Tibial nerve (tissue), 4 donors: ENCODE results near the gene TRAF3. TPM values are rescaled to one million over a fixed set of nuclear protein-coding genes. Genes with fewer than 3 reads are reported as not detected.

Source experiments
- DNase-seq, 2 donors: peaks; one replicate each; pipeline ENCODE4 v3.0.0-alpha.2; 2019; ENCODE audit warnings: low spot score in 2 of 2
- H3K27ac ChIP-seq, 4 donors: fragments of 200-600 bp; sonication (generic) in 3 of 4; one replicate each; pipeline ENCODE4 v1.5.1; 2017 to 2019; ENCODE audit warnings: mild to moderate bottlenecking in 1 of 4
- H3K27me3 ChIP-seq, 2 donors: fragments of 200-600 bp; sonication (generic) in 1 of 2; one replicate each; pipeline versions ENCODE4 v1.5.1 to v1.6.0; 2017 to 2019
- H3K36me3 ChIP-seq, 3 donors: fragments of 200-600 bp; sonication (generic); one replicate each; pipeline ENCODE4 v1.5.1; 2018 to 2019
- H3K4me1 ChIP-seq, 4 donors: fragments of 200-600 bp; sonication (generic) in 3 of 4; one replicate each; pipeline ENCODE4 v1.5.1; 2017 to 2019
- H3K4me3 ChIP-seq, 4 donors: fragments of 200-600 bp; sonication (generic) in 3 of 4; one replicate each; pipeline ENCODE4 v1.5.1; 2017 to 2019; ENCODE audit warnings: mild to moderate bottlenecking in 1 of 4, moderate library complexity in 1 of 4
- H3K9me3 ChIP-seq, 4 donors: fragments of 200-600 bp; sonication (generic) in 3 of 4; one replicate each; pipeline ENCODE4 v1.5.1; 2017 to 2019
- CTCF ChIP-seq, 5 experiments: fragments of 200-600 bp in 3 of 5; fragments of 450-650 bp in 2 of 5; sonication (generic) in 3 of 5; IDR thresholded peaks; one replicate each; pipeline ENCODE4 v1.5.1; 2016 to 2019; ENCODE audit warnings: antibody characterized with exemption in 5 of 5, mild to moderate bottlenecking in 3 of 5, moderate library complexity in 2 of 5
- EP300 ChIP-seq, 2 donors: sonication (generic); formaldehyde crosslinking; IDR thresholded peaks; one replicate each; pipeline ENCODE4 v1.6.1; 2017; ENCODE audit warnings: antibody characterized with exemption in 2 of 2, mild to moderate bottlenecking in 1 of 2
- POLR2A ChIP-seq, 2 donors: fragments of 450-650 bp; IDR thresholded peaks; one replicate each; pipeline ENCODE4 v1.6.1; 2017; ENCODE audit warnings: antibody characterized with exemption in 2 of 2, mild to moderate bottlenecking in 2 of 2, moderate library complexity in 2 of 2
- WGBS, 2 donors: methylation state at CpG; one replicate each; pipeline ENCODE4 v1.1.5; 2018; 5-methylcytosine and 5-hydroxymethylcytosine counted together
- total RNA-seq, 4 donors: library from RNA; depleted of rRNA; stranded (reverse); fragments of >200 nt; gene quantifications; one replicate each; pipeline ENCODE4 v1.1.0, GENCODE V29; 2016

The TRAF3 gene
- total RNA-seq, 4 donors from 2014 or later = 4.8 to 20.7 (median 13.4) TPM

GRCh38 chr14:102878174-102878969 lies 101.1 kb downstream of the TRAF3 start:
- Histone ChIP-seq H3K36me3 (peaks cover 0 to 44% (median 0%) of the 10 kb centered on the region in 3 donors), H3K27ac (no peak overlapping the region), H3K27me3 (no peaks in the 10 kb centered on the region), H3K4me3 (no peak overlapping the region), H3K9me3 (no peaks in the 10 kb centered on the region), H3K4me1 (no peaks in the 10 kb centered on the region)
- DNase-seq = no peak
- 77 to 79% methylated on average over 6 of the region's 6 CpGs for WGBS, 2 donors
- TF ChIP-seq POLR2A (IDR thresholded peaks at IDR 0.05) = no peak
- TF ChIP-seq CTCF (IDR thresholded peaks at IDR 0.05) = no peak
- TF ChIP-seq EP300 (IDR thresholded peaks at IDR 0.05) = no peak

- Histone ChIP-seq H3K9me3 (no peaks in the 10 kb centered on the region), H3K36me3 (peaks cover 0 to 49% (median 0%) of the 10 kb centered on the region in 3 donors), H3K27ac (no peak overlapping the region), H3K27me3 (no peaks in the 10 kb centered on the region), H3K4me1 (no peaks in the 10 kb centered on the region), H3K4me3 (no peak overlapping the region)
- TF ChIP-seq POLR2A (IDR thresholded peaks at IDR 0.05) (no peak), EP300 (IDR thresholded peaks at IDR 0.05) (no peak), CTCF (IDR thresholded peaks at IDR 0.05) (no peak)
- 89 to 97% methylated on average over 6 of the region's 6 CpGs for WGBS, 2 donors
- DNase-seq = no peak
Measured at GRCh38 chr14:102878970-102879460, 101.8 kb downstream of the TRAF3 start.

GRCh38 chr14:102882226-102882906 lies 105.1 kb downstream of the TRAF3 start:
- Histone ChIP-seq H3K36me3 (peaks cover 0 to 56% (median 0%) of the 10 kb centered on the region in 3 donors), H3K4me1 (no peaks in the 10 kb centered on the region), H3K4me3 (no peak overlapping the region), H3K27ac (no peak overlapping the region), H3K9me3 (no peaks in the 10 kb centered on the region), H3K27me3 (no peaks in the 10 kb centered on the region)
- TF ChIP-seq EP300 (IDR thresholded peaks at IDR 0.05) (no peak), POLR2A (IDR thresholded peaks at IDR 0.05) (no peak), CTCF (IDR thresholded peaks at IDR 0.05) (no peak)
- DNase-seq = no peak
- WGBS, 2 donors = 74 to 85% methylated on average over 5 of the region's 5 CpGs

- WGBS, 2 donors = 91 to 94% methylated on average over 5 of the region's 5 CpGs
- TF ChIP-seq POLR2A (IDR thresholded peaks at IDR 0.05) (no peak), EP300 (IDR thresholded peaks at IDR 0.05) (no peak), CTCF (IDR thresholded peaks at IDR 0.05) (no peak)
- H3K27ac ChIP-seq = no peak overlapping the region
Measured at GRCh38 chr14:102883089-102883541, 105.9 kb downstream of the TRAF3 start.

GRCh38 chr14:102883554-102883953 lies 106.3 kb downstream of the TRAF3 start:
- 92 to 96% methylated on average over 14 of the region's 14 CpGs for WGBS, 2 donors
- no peak overlapping the region for H3K4me3 ChIP-seq
- no peak overlapping the region for H3K27ac ChIP-seq
- no peaks in the 10 kb centered on the region for H3K27me3 ChIP-seq
- no peaks in the 10 kb centered on the region for H3K9me3 ChIP-seq
- H3K4me1 ChIP-seq = no peaks in the 10 kb centered on the region
- TF ChIP-seq EP300 (IDR thresholded peaks at IDR 0.05) (no peak), CTCF (IDR thresholded peaks at IDR 0.05) (no peak), POLR2A (IDR thresholded peaks at IDR 0.05) (no peak)
- peaks cover 0 to 55% (median 0%) of the 10 kb centered on the region in 3 donors for H3K36me3 ChIP-seq
- no peak for DNase-seq

More at GRCh38 chr14:102883089-102883541, 105.9 kb downstream of the TRAF3 start:
- no peak for DNase-seq
- H3K4me1 ChIP-seq = no peaks in the 10 kb centered on the region
- H3K9me3 ChIP-seq = no peaks in the 10 kb centered on the region
- H3K4me3 ChIP-seq = no peak overlapping the region
- H3K27me3 ChIP-seq = no peaks in the 10 kb centered on the region
- peaks cover 0 to 52% (median 0%) of the 10 kb centered on the region in 3 donors for H3K36me3 ChIP-seq
